Spinal cord (tissue), 10 donors: Measurements from ENCODE around the gene SKA3. TPM values are rescaled to one million over a fixed set of nuclear protein-coding genes. Genes with fewer than 3 reads are reported as not detected.

Source experiments
- DNase-seq, 6 donors: peaks; one replicate each; pipeline versions ENCODE4 v3.0.0 to v3.0.0-alpha.2; 2013 to 2015; ENCODE audit warnings: low spot score in 6 of 6, low read depth in 4 of 6
- H3K27ac ChIP-seq: one replicate; pipeline ENCODE4 v1.5.1; 2013; ENCODE audit warnings: low read depth, low read length, control low read depth
- H3K27me3 ChIP-seq: one replicate; pipeline ENCODE4 v1.6.1; 2013; ENCODE audit warnings: low read length; ENCODE audit not compliant: control insufficient read depth, insufficient read depth
- H3K36me3 ChIP-seq: one replicate; pipeline ENCODE4 v1.6.1; 2013; ENCODE audit warnings: low read length; ENCODE audit not compliant: control insufficient read depth, insufficient read depth
- H3K4me1 ChIP-seq: one replicate; pipeline ENCODE4 v1.6.1; 2013; ENCODE audit warnings: low read length; ENCODE audit not compliant: control insufficient read depth, insufficient read depth
- H3K4me3 ChIP-seq: one replicate; pipeline ENCODE4 v1.5.1; 2013; ENCODE audit warnings: low read depth, low read length, control low read depth
- H3K9me3 ChIP-seq: one replicate; pipeline ENCODE4 v1.6.1; 2013; ENCODE audit warnings: low read length; ENCODE audit not compliant: control insufficient read depth, insufficient read depth
- WGBS: methylation state at CpG from one replicate; pipeline ENCODE4 v1.1.5; 2013; ENCODE audit warnings: missing lambda C conversion rate; ENCODE audit not compliant: insufficient coverage; 5-methylcytosine and 5-hydroxymethylcytosine counted together
- polyA plus RNA-seq, 2 donors: library from polyadenylated mRNA; unstranded; fragments of 120-200 nt; gene quantifications; one replicate each; pipeline ENCODE4 v1.2.1, GENCODE V29; 2013; ENCODE audit not compliant: insufficient read length in 2 of 2
- total RNA-seq, 2 donors: library from RNA; depleted of rRNA in 1 of 2; stranded (reverse); fragments of 120-200 nt in 1 of 2; fragments of >200 nt in 1 of 2; gene quantifications; one replicate each; pipeline versions ENCODE4 v1.2.3 to v1.2.4, GENCODE V29; 2013 to 2014
- donor health status: healthy.

Gene SKA3
- total and polyA plus RNA-seq, 4 donors = 6.6 to 9.2 (median 7.5) TPM

DNA sequence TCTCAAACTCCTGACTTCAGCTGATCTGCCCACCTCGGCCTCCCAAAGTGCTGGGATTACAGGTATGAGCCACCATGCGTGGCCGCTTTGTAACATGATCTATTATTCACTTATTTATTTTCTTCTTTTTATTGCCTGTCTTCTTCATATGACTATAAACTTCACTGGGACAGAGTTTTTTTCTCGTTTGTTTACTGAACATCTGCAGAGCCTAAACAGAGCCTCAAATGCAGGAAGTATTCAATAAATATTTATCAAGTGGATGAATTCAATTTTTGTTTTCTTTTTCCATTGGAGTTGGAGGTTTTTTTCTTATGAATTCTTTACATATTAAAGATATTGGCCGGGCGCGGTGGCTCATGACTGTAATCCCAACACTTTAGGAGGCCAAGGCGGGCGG is 54.7 kb downstream of the SKA3 start:
- no peak for DNase-seq
- Histone ChIP-seq H3K9me3 (no peaks in the 10 kb centered on the region), H3K27ac (no peak overlapping the region), H3K4me3 (no peak overlapping the region), H3K36me3 (no peaks in the 10 kb centered on the region), H3K27me3 (no peaks in the 10 kb centered on the region), H3K4me1 (peaks cover 4% of the 10 kb centered on the region)
- WGBS = 86% methylated on average over 1 of the region's 9 CpGs

DNA sequence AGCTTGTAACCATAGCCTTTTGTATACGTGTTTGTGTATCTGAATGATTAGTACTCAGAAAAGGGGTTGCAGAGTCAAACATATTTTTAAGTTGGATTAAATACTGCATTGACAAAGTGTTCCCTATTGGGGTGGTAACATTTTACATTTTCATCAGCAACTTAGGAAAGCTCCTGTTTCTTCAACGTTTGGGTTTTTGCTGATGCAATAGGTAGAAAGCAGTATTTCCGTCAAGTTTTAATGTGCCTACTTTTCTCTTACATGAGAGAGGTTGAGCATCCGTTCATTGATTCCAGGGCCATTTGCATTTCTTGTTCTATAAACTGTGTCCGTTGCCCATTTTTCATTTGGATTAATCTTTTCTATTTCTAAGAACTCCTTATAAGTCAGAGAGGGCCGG is 56.2 kb downstream of the SKA3 start:
- no peak overlapping the region for H3K4me3 ChIP-seq
- no peaks in the 10 kb centered on the region for H3K36me3 ChIP-seq
- peaks cover 4% of the 10 kb centered on the region for H3K4me1 ChIP-seq
- no peak for DNase-seq
- no peaks in the 10 kb centered on the region for H3K9me3 ChIP-seq
- no peak overlapping the region for H3K27ac ChIP-seq
- H3K27me3 ChIP-seq = no peaks in the 10 kb centered on the region
- WGBS = no CpG with 5 or more reads among the region's 6 CpGs

DNA sequence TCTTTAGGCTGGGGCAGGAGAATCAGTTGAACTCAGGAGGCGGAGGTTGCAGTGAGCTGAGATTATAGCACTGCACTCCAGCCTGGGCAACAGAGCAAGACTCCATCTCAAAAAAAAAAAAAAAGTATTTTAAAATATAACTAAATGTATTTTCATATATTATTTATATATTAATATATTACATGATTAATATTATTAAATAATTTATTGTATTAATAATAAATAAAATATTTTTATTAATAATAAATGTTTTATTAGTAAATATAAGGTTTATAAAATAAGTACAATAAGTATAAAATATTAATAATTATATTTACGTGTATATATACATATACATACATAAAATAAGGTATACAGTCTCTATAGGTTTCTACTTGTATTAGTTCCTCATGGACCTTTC is 56.8 kb downstream of the SKA3 start:
- H3K9me3 ChIP-seq = no peaks in the 10 kb centered on the region
- DNase-seq = no peak
- H3K27ac ChIP-seq = no peak overlapping the region
- H3K36me3 ChIP-seq = no peaks in the 10 kb centered on the region
- H3K4me3 ChIP-seq = no peak overlapping the region
- WGBS = no CpG with 5 or more reads among the region's 2 CpGs
- peaks cover under 1% of the 10 kb centered on the region for H3K4me1 ChIP-seq
- no peaks in the 10 kb centered on the region for H3K27me3 ChIP-seq

DNA sequence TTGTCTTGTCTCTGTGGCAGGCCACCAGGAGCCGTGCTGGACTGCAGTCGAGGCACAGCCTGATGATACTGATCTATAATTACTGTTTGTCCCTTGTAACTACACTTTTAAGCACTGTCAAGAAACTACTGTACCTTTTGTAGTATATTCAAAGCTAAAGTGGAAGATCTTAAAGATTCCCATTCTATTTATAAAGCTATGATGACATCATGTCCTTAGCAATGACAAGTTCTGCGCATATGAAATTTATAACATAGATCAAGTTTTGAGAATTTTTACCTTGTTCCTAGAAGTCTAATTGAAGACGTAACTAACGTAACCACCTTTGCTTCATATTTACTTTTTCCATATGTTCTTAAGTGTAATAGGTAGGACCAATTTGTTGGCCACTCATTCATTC is 58.2 kb downstream of the SKA3 start:
- H3K27me3 ChIP-seq = no peaks in the 10 kb centered on the region
- H3K9me3 ChIP-seq = no peaks in the 10 kb centered on the region
- H3K27ac ChIP-seq = no peak overlapping the region
- H3K4me3 ChIP-seq = no peak overlapping the region
- no peaks in the 10 kb centered on the region for H3K4me1 ChIP-seq
- no peaks in the 10 kb centered on the region for H3K36me3 ChIP-seq
- no peak for DNase-seq
- WGBS = 67% methylated on average over 1 of the region's 5 CpGs

DNA sequence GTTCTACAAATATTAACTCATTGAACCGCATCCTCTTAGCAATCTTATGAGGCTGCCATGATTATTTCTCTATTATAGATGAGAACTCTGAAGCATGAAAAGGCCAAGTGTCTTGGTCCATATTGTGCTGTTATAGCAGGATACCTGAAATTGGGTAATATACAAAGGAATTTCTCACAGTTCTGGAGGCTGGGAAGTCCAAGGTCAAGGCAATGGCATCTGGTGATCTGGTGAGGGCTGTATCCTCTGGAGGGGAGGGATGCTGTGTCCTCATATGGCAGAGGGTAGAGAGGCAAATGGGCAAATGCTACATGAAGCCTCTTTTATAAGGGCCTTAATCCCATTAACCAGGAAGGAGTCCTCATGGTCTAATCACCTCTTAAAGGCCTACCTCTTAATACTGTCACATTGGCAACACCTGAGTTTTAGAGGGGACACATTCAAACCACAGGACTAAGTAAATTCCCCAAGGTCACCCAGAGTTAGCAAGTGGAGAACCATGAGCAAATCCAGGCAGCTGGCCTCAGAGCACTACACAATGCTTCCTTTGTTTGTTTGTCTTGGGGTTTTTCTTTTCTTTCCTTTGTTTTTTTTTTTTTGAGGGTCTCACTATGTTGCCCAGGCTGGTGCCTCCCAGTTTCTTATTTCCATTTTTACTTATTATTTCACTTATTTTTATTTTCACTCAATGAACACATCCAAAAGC is 59.1 kb downstream of the SKA3 start:
- Histone ChIP-seq H3K36me3 (no peaks in the 10 kb centered on the region), H3K9me3 (no peaks in the 10 kb centered on the region), H3K27me3 (no peaks in the 10 kb centered on the region), H3K4me3 (no peak overlapping the region), H3K27ac (no peak overlapping the region), H3K4me1 (no peaks in the 10 kb centered on the region)
- WGBS = no CpG with 5 or more reads among the region's 1 CpG
- no peak for DNase-seq

DNA sequence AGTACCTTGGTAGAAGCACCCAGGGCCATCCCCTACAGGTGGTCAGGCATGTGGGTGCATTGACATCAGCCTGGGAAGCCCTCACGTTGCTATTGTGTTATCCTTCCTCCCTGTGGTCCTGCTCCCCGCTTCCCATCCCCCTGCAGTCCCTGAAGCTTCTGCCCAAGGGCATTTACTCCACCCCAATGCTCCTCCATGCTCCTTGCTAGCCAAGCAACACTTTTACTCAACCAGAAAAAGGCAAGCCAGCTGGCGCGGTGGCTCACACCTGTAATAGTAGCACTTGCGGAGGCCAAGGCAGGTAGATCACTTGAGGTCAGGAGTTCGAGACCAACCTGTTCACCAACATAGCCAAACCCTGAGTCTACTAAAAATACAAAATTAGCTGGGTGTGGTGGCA is 60.2 kb downstream of the SKA3 start:
- H3K9me3 ChIP-seq = no peaks in the 10 kb centered on the region
- H3K36me3 ChIP-seq = no peaks in the 10 kb centered on the region
- no peak for DNase-seq
- H3K4me3 ChIP-seq = no peak overlapping the region
- no peaks in the 10 kb centered on the region for H3K27me3 ChIP-seq
- no peaks in the 10 kb centered on the region for H3K4me1 ChIP-seq
- H3K27ac ChIP-seq = no peak overlapping the region
- 94% methylated on average over 2 of the region's 6 CpGs for WGBS

DNA sequence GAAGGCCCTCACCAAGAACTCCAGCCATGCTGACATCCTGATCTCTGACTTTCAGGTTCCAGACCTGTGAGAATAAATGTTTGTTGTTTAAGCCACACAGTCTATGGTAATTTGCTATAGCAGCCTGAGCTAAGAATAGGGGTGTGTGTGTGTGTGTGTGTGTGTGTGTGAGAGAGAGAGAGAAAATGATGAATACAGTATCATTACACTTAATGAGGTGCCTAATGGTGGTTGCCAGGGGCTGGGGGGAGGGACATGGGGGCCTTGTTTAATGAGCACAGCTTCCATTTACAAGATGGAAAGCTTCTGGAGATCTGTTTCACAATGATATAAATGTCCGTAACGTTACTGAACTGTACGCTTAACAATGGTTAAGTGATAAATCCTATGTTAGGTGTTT is 61.1 kb downstream of the SKA3 start:
- no CpG with 5 or more reads among the region's 3 CpGs for WGBS

DNA sequence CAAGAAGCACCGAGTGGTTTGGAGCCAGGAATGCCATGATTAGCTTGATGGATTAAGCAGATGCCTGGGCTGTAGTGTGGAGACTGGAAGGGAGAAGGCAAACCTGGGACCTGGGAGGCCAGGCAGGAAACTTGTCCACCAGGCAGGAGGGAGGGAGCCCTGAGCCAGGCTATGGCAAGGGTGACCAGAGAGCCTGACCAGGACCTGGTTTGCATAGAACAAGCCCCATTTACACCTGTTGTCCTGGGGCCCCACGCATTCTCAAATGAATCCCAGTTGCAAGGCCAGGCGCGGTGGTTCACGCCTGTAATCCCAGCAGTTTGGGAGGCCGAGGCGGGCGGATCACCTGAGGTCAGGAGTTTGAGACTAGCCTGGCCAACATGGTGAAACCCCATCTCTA is 64.8 kb downstream of the SKA3 start:
- DNase-seq = no peak
- no peak overlapping the region for H3K4me3 ChIP-seq
- no peak overlapping the region for H3K27ac ChIP-seq
- H3K36me3 ChIP-seq = no peaks in the 10 kb centered on the region
- WGBS = 83% methylated on average over 5 of the region's 8 CpGs
- H3K27me3 ChIP-seq = no peaks in the 10 kb centered on the region
- H3K9me3 ChIP-seq = no peaks in the 10 kb centered on the region
- H3K4me1 ChIP-seq = no peaks in the 10 kb centered on the region

More for the DNA sequence above, 61.1 kb downstream of the SKA3 start:
- no peak overlapping the region for H3K27ac ChIP-seq
- no peaks in the 10 kb centered on the region for H3K9me3 ChIP-seq
- H3K4me1 ChIP-seq = no peaks in the 10 kb centered on the region
- no peak overlapping the region for H3K4me3 ChIP-seq
- DNase-seq = peak in 1 of 6 donors; percentile 78
- H3K27me3 ChIP-seq = no peaks in the 10 kb centered on the region
- H3K36me3 ChIP-seq = no peaks in the 10 kb centered on the region

DNA sequence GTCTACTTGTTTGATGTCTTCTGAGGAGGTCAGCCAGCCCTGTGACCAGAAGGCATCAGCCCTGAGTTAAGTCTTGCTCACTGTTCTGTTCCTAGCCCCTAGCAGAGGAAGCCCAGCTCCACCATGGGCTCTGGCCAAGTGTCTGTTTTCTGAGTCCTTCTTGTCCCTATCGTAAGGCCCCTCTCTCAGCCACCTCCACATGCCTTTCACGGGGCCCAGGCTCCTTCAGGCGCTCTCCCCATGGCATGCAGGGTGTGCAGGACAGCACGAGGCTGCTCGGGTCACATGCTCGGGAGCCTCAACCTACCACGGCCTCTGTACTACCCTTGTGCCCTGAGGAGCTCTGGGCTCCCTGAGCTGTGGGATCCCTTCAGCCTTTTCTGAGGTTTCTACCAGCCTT is 67.2 kb downstream of the SKA3 start:
- Histone ChIP-seq H3K4me3 (no peak overlapping the region), H3K36me3 (no peaks in the 10 kb centered on the region), H3K27me3 (no peaks in the 10 kb centered on the region), H3K9me3 (no peaks in the 10 kb centered on the region), H3K4me1 (no peaks in the 10 kb centered on the region), H3K27ac (no peak overlapping the region)
- no peak for DNase-seq
- WGBS = 82% methylated on average over 7 of the region's 7 CpGs

DNA sequence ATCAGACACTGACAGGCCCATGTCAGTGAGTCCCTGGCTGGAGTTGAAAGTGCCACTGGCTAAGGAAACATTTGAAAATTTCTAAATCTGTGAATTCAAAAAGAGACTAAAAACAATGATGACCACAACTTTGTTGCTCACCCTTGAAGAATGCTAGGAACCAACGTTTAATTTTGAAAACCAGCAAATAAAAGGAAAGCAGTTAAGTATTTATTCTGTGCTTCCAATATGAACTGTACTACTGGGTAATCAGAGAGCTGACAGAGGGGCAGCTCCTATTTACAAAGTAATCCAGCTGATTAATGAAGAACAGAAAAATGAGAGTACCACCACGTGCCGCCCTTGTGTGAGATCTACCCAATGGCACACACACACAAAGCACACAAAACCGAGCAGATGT is 70.3 kb downstream of the SKA3 start:
- no CpG with 5 or more reads among the region's 4 CpGs for WGBS
- H3K4me1 ChIP-seq = no peaks in the 10 kb centered on the region
- DNase-seq = no peak
- no peak overlapping the region for H3K4me3 ChIP-seq
- H3K9me3 ChIP-seq = no peaks in the 10 kb centered on the region
- H3K27ac ChIP-seq = no peak overlapping the region
- H3K36me3 ChIP-seq = no peaks in the 10 kb centered on the region
- no peaks in the 10 kb centered on the region for H3K27me3 ChIP-seq
